GM19025 (cell line): Measurements from ENCODE around the gene KLHL35.
"Not testable (repeated sequence)": the region's sequence is repeated elsewhere in the genome, so short reads cannot be mapped to it uniquely, and the experiment has no call there.

Experiments
- ATAC-seq: cut with Tn5 transposase; IDR thresholded peaks from one replicate; pipeline ENCODE4 v1.9.1; 2021; ENCODE audit warnings: mild to moderate bottlenecking, low read depth, moderate library complexity; ENCODE audit not compliant: unreplicated experiment

The KLHL35 gene

GRCh38 chr11:75428989-75429640 lies 3.9 kb downstream of the KLHL35 start:
- no peak for ATAC-seq

GRCh38 chr11:75428281-75428724 lies 4.7 kb downstream of the KLHL35 start:
- peak; percentile 72 for ATAC-seq

GRCh38 chr11:75427181-75427580 lies 5.8 kb downstream of the KLHL35 start:
- ATAC-seq = no peak

- no peak for ATAC-seq
Observed at GRCh38 chr11:75426720-75427086, 6.3 kb downstream of the KLHL35 start.

- no peak for ATAC-seq
Observed at GRCh38 chr11:75425422-75425821, 7.6 kb downstream of the KLHL35 start.

- ATAC-seq = no peak
Observed at GRCh38 chr11:75424396-75424795, 8.6 kb downstream of the KLHL35 start.

- no peak for ATAC-seq
Observed at GRCh38 chr11:75423721-75424120, 9.3 kb downstream of the KLHL35 start.

GRCh38 chr11:75422248-75423231 lies 10.5 kb downstream of the KLHL35 start:
- no peak for ATAC-seq

- ATAC-seq = no peak
Observed at GRCh38 chr11:75421902-75422247, 11.1 kb downstream of the KLHL35 start.

- no peak for ATAC-seq
Observed at GRCh38 chr11:75421035-75421602, 11.9 kb downstream of the KLHL35 start.

GRCh38 chr11:75420224-75421034 lies 12.6 kb downstream of the KLHL35 start:
- ATAC-seq = no peak

- no peak for ATAC-seq
Observed at GRCh38 chr11:75413864-75414263, 19.1 kb downstream of the KLHL35 start.

- ATAC-seq = not testable (repeated sequence)
Observed at GRCh38 chr11:75413146-75413545, 19.9 kb downstream of the KLHL35 start.

GRCh38 chr11:75409971-75410370 lies 23.0 kb downstream of the KLHL35 start:
- not testable (repeated sequence) for ATAC-seq

- ATAC-seq = no peak
Observed at GRCh38 chr11:75408957-75409219, 24.1 kb downstream of the KLHL35 start.

GRCh38 chr11:75406338-75406777 lies 26.6 kb downstream of the KLHL35 start:
- no peak for ATAC-seq

GRCh38 chr11:75403983-75404658 lies 28.9 kb downstream of the KLHL35 start:
- ATAC-seq = no peak

- ATAC-seq = no peak
Observed at GRCh38 chr11:75403037-75403436, 30.0 kb downstream of the KLHL35 start.

GRCh38 chr11:75402002-75402773 lies 30.8 kb downstream of the KLHL35 start:
- ATAC-seq = no peak
